Urothelium cell line (cell line): ENCODE results near the gene CCDC30.
"Not testable (repeated sequence)": the region's sequence is repeated elsewhere in the genome, so short reads cannot be mapped to it uniquely, and the experiment has no call there.

Source experiments
- DNase-seq: peaks from one replicate; pipeline ENCODE4 v3.0.0; 2011; ENCODE audit warnings: low spot score, mixed read lengths
- FAIRE-seq: peaks from 2 replicates; lab custom pipeline; 2011; peaks lifted over from hg19 to GRCh38; lab: Jason Lieb, UNC

Gene CCDC30

DNA sequence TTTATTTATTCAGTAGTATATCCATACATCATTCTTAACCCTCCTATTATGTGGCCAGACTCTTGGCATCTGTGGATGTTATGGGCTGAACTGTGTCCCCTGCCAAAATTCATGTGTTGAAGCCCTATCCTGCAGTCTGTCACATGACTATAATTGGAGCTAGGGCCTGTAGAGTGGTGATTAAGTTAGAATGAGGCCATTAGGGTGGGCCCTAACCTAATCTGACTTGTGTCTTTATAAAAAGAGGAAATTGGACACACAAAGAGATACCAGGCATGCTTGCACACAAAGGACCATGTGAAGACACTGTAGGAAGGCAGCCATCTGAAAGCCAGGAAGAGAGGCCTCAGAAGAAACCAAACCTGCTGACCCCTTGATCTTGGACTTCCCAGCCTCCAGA, 13.8 kb upstream of the CCDC30 start:
- DNase-seq (no peak), FAIRE-seq (no peak)

DNA sequence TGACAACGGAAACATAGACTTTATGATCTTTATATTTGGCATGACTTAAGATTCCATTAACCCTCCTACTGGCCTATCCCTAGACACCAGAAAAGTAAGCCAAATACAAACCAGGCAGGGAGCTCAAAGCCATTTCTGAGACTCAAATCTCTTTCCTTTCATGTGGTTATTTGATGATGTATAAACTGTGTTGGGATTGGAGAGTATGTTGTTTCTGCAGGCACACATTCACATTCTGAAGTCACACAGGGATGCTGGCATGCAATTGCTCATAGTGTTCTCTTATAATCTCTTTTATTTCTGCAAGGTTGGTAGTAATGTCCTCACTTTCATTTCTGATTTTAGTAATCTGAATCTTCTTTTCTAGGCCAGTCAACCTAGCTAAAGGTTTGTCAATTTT, 13.0 kb upstream of the CCDC30 start:
- DNase-seq (no peak), FAIRE-seq (no peak)

DNA sequence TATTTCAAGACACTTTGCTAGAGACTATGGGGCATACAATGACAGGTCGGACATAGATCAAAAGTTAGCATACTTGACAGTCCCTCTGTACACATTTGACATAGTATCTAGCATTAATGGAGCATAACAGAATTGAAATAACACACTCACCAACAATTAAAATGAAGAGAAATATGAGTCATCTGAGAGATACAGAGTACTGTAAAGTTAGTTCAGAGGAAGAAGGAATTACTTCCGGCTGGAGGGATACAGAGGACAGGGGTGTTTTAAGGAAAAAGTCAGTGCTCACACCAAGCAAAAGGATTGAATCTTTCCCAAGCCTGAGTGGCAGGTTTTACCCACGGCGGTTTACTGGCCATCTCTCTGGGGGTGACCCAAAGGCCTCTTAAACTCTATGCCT, 9.7 kb upstream of the CCDC30 start:
- FAIRE-seq (no peak), DNase-seq (no peak)

DNA sequence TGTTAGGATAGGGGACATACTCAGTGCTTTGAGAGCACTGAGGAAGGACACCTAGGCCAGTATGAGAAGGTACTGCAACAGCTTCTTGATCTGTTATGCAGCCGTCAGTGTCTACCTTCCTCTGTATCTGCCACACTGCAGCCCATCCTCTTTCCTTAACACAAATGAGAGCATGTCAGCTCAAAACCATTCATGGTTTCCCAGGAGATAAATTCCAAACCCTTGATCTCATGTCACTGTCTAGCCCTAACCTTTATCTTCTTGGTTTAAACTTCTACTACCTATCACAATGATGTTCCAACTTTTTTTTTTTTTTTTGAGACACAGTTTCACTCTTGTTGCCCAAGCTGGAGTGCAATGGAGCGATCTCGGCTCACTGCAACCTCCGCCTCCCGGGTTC, 8.7 kb upstream of the CCDC30 start:
- FAIRE-seq = no peak
- DNase-seq = no peak

DNA sequence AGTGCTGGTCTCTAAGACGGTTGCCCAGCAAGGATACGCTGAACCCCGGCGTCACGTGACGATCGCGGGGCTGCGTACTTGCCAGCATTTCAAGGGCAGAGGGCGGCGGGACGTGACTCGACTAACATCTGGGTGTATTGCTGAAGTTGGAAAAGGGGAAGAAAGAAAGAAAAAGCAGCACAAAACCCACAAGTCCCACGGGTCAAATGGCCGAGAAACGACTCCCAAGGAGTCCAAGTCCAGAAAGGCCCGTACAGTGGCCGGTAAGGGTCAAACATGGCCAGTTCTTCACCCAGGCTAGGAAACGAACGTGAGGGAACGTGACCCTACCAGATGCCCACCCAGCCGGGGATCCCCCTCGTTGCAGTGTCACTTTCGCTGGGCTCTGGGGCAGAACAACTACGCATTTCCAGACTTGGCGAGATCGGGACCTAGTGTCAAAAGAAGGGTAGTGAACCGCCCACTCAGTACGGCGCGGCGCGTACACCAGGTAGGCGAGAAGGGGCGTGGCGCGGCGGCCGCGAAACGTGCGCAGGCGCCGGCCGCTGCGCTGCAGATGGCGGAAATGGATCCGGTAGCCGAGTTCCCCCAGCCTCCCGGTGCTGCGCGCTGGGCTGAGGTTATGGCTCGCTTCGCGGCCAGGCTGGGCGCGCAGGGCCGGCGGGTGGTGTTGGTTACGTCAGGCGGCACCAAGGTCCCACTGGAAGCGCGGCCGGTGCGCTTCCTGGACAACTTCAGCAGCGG, 6.9 kb upstream of the CCDC30 start, which contains the start of the genes PPCS and ZMYND12:
Gene PPCS (plus strand): TSS at position 534 of the 744 bp plus-strand sequence. CDS start 23 bp downstream, at position 557.
Gene ZMYND12 (minus strand): TSS at position 13 of the 744 bp plus-strand sequence. CDS start 25 bp downstream, outside the sequence.
- DNase-seq (peak; percentile 95), FAIRE-seq (peak; percentile 95)

DNA sequence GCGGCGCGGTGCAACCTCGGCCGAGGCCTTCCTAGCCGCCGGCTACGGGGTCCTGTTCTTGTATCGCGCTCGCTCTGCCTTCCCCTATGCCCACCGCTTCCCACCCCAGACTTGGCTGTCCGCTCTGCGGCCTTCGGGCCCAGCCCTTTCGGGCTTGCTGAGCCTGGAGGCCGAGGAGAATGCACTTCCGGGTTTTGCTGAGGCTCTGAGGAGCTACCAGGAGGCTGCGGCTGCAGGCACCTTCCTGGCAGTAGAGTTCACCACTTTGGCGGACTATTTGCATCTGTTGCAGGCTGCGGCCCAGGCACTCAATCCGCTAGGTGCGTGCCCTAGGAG, 6.4 kb upstream of the CCDC30 start:
- DNase-seq = peak; percentile 77
- FAIRE-seq = no peak

DNA sequence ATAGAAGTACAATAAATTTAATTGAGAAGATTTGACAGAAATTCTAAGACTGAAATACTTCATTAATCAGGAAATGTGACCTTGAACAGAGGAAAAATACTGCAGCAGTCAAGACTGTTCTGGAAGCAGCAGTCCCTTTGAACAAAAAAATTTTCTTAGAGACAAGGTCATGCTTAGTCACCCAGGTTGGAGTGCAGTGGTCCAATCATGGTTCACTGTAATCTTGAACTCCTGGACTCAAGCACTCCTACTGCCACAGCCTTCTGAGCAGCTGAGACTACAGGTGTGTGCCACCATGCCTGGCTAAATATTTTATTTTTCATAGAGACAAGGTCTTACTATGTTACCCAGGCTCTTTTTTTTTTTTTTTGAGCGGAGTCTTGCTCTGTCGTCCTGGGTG, 1.9 kb upstream of the CCDC30 start:
- FAIRE-seq = no peak
- no peak for DNase-seq

DNA sequence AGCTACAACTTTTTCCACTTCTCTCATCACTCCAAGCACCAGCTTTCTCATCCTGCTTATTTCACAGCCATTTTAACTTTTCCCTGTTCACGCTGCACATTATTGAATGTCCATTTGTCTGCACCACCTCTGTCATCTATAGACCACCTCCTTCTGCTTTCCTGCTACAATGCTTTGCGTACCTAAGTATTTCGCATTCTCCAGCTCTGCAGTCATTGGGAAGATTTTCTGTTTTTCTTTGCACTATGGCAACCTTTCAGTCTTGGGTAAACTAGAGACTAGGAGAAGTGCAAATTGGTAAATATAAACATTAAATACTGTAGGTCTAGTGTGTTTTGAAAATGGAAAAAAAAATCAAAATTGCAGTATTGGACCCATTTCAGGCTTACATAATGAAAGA, 835 bp downstream of the CCDC30 start:
- DNase-seq = no peak
- FAIRE-seq = no peak

DNA sequence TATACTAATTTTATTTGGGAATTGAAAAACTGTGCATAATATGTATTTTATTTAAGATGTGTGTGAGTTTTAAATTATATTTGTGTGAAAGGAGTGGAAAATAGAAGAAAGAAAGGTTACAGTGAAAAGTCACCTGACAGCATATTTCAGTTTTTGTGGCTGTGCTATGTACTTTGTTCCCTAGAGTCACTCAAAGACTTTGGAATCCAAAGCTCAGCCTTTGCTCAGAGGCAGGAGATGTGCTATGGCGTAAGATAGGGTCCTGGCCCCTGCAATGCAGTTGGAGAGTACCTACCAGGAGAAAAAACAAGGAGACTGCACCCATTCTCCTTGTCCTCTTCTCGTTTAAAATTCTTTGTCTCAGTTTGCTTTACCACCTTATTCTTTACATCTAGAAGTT, 2.9 kb downstream of the CCDC30 start:
- DNase-seq = no peak
- FAIRE-seq = no peak

DNA sequence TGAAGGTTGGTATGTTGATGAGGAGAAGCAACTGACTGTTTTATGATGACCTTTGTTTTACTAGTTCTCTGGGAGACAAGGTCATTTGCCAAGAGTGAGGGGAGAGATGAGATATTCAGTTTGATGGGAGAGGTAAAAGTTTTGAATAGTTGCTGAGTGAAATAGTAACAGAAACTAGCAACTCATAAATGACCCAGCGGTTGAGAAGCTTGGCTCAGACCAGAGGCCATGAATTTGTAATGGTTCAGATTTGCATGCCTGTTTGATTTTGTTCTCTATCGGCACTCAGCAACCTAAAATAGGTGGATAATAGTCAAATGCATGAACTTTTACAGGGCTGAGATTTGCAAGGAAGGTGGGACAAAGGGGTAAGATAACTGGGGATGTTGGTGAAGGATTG, 6.6 kb downstream of the CCDC30 start:
- FAIRE-seq = no peak
- DNase-seq = no peak

DNA sequence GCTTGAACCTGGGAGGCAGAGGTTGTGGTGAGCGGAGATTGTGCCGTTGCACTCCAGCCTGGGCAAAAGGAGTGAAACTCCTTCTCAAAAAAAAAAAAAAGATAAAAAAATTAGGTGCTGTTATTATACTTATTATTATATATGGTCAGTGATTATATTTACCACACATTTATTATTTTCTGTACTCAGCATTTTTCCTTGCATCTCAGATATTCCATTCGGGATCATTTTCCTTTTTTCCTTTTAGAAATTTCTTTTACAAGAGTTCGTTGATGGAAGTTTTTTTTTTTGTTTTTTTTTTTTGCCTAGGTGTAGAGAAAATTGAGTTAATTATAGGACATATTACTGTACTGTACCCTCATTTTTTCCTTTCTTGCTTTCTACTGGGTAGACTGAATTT, 13.5 kb downstream of the CCDC30 start:
- DNase-seq (no peak), FAIRE-seq (no peak)

DNA sequence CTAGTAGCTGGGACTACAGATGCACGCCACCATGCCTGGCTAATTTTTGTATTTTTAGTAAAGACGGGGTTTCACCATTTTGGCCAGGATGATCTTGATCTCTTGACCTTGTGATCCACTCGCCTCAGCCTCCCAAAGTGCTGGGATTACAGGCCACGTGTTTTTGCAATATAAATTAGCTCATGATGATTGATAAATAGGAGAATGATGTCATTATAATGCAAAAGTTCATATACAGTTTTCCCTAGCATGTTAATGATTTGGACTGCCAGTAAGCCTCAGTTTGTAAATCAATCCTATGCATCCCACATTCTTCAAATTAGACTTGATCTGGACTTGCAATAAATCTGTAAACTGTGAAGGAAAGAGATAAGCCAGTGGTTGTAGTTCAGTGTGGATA, 14.3 kb downstream of the CCDC30 start:
- not testable (repeated sequence) for FAIRE-seq

DNA sequence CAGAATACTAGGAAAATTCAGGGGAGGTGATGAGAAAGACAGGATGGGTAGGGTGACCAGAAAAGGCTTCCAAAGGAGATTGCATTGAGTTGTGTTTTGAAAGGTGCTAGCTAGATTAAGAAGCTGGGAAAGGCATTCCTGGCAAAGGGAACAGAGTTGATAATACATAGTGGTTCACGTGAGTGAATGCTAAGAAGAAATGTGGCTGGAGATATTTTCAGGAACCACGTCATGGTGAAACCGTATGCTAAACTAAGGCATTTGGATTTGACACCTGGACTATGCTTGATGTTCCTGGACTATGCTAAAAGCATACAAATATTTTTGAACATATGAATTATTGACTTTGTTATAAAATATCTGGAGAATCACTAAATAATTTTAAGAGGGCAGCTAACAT, 14.7 kb downstream of the CCDC30 start:
- FAIRE-seq (peak; percentile 30), DNase-seq (no peak)

More for the DNA sequence above, 14.3 kb downstream of the CCDC30 start:
- not testable (repeated sequence) for DNase-seq

DNA sequence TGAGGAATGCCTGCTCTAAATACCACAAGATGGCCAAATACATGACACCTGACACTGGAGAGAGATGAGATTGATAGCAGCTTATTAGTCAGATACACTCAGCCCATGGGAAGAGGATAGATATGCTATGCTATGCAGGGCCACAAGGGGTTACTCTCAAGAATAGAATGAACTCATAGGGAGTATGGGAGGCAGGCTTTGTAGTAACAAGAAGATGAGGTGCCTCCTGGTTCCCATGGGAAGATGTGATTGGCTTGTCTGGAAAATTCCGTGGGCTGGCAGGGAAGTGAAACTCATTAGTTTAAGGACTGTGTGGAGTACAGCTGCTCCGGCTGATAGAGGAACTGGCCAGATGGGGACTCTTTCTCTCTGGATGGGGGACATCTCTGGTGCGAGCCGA, 16.5 kb downstream of the CCDC30 start:
- peak; percentile 35 for FAIRE-seq
- peak; percentile 31 for DNase-seq

DNA sequence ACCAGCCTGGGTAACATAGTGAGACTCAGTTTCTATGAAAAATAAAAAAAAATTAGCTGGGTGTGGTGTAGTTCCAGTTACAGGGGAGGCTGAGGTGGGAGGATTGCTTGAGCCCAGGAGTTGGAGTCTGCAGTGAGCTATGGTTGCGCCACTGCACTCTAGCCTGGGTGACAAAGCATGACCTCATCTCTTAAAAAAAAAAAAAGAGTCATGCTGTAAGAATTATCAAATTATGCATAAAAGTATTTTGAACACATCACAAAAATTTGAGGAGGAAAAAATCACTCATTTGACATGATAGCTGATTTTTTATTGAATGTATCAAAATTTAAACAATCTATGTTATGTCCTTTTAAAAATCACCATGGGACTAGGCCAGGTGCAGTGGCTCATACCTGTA, 17.8 kb downstream of the CCDC30 start:
- no peak for FAIRE-seq

DNA sequence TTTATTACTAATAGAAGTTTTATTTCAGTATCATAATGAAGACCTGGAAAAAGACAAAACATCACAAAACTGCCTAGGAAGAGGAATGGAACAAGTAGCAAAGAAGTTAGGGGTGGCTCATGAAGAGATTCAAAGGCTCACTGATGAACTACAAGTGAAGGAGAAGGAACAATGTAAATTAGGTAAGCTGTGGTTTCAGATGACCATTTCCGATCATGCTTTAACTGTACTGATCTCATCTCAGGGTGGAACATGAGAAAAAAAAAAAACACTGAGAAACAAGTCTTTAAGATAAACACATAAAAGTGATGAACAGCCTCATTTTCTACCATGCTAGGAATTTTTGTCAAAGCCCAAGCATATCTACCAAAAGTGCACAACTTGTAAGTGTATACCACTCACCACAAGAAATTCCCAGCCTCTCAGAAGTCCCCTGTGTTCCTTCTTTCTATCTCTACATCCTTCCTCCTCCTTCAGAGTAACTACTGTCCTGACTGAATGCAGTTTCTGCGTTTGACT, 19.6 kb downstream of the CCDC30 start:
- DNase-seq (no peak), FAIRE-seq (no peak)

More for the DNA sequence above, 17.8 kb downstream of the CCDC30 start:
- no peak for DNase-seq

DNA sequence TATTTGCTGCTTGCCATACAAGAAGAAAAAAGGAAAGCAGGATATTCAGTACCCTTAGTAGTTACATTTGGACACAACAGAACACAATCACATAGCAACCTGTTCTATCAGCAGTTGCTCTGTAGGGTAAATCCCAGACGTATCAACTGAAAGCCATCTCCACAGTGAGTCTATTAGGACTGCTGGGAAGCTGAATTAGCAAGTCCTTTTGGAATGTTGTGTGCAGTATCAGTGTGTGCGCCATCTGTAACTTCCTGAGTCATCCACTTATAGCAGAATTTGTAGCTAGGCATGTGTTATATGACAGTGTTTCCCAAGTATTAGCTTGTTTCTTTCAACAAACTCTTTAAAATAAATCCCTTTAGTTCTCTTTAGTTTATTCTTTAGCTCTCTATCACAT, 21.3 kb downstream of the CCDC30 start:
- peak; percentile 87 for FAIRE-seq
- peak; percentile 69 for DNase-seq

DNA sequence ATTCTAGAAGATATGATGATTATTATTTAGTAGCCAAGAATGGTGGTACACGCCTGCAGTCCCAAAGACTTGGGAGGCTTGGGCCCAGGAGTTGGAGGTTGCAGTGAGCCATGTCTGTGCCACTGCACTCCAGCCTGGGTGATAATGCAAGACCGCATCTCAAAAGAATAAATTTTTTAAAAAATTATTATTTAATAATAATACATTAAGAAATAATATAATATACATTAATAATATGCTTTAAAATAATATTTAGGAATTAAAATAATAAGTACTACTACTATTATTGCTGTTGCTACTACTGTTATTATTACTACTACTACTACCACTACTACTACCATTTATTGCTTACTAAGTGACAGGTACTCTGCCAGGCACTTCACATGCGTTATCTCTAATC, 27.2 kb downstream of the CCDC30 start:
- FAIRE-seq (no peak), DNase-seq (no peak)

DNA sequence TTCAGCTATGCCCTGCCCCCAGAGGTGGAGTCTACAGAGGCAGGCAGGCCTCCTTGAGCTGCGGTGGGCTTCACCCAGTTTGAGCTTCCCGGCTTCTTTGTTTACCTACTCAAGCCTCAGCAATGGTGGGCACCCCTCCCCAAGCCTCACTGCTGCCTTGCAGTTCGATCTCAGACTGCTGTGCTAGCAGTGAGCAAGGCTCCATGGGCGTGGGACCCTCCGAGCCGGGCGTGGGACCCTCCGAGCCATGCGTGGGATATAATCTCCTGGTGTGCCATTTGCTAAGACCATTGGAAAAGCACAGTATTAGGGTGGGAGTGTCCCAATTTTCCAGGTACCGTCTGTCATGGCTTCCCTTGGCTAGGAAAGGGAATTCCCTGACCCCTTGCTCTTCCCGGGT, 38.9 kb downstream of the CCDC30 start:
- not testable (repeated sequence) for DNase-seq, FAIRE-seq

DNA sequence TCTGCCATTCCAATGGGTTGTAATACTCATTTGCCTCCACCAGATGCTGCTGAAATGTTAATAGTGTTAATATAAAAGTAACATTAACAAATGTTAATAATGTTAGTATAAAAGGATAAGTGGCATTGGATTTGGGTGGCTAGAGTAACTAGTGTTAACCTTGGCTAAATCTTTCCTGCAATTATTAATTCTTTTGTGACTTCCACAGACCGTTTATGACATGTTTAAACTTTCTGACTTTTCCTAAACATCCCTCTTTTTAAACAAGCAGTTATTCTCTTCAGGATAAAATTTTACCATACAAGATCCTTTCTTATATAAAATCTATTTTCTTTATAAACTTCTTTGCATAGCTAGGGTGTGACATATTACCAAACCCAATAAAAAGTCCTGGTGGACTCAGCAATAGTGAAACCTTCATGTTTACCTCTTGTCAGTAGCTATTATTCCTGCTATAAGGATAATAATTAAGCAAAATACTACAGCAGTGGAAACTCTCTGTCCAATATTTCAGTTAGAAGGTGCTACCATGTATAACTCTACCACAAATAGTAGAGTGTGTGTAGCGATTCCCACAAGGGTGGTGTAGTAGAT, 41.5 kb downstream of the CCDC30 start:
- DNase-seq (no peak), FAIRE-seq (no peak)

DNA sequence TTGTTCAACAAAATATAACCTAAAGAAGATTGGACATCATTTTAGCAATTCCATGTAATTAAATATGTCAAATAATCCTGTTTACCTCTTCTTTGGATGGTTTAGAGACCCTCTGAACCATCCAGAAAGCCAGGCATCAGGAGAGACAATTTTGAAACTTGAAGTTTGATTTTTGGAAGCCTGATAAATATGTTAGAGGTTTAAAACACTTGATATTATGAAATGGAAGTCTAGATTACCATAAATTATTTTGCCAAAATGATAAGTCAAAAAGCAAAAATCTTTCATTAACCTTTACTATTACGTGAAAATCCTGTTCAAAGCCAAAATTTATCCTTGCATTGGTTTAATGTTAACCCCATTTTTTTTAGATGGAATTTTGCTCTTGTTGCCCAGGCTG, 43.5 kb downstream of the CCDC30 start:
- FAIRE-seq = no peak
- DNase-seq = no peak

DNA sequence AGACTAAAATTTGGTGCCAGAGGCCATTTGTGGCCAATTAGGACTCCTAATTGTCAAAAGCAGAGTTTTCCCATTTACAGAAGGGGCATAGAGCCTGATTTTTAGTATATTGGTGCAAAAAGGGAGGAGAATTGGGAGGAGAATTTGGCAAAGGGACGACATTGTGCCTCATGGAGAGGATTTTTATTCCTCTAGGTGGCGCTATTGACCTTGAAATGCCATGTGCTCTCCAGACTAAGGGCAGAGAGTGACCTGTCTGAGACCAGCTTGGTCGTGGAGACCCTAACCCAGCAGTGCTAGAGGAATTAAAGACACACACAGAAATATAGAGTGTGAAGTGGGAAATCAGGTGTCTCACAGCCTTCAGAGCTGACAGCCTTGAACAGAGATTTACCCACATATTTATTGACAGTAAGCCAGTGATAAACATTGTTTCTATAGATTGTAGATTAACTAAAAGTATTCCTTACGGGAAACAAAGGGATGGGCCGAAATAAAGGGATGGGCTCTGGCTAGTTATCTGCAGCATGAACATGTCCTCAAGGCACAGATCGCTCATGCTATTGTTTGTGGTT, 48.6 kb downstream of the CCDC30 start:
- DNase-seq = not testable (repeated sequence)
- peak; percentile 35 for FAIRE-seq
